GM12873 (cell line): ENCODE measurements around the gene NAA11.

Experiments
- CTCF ChIP-seq: IDR thresholded peaks from 2 replicates; pipeline ENCODE4 v1.5.1; 2012; ENCODE audit warnings: low read depth, mild to moderate bottlenecking, moderate library complexity, low read length, control low read depth; ENCODE audit not compliant: insufficient read depth; ENCODE audit errors: missing control alignments

NAA11 gene

GRCh38 chr4:79281566-79282359 is 44.1 kb downstream of the NAA11 start:
- no peak for TF ChIP-seq CTCF

DNA sequence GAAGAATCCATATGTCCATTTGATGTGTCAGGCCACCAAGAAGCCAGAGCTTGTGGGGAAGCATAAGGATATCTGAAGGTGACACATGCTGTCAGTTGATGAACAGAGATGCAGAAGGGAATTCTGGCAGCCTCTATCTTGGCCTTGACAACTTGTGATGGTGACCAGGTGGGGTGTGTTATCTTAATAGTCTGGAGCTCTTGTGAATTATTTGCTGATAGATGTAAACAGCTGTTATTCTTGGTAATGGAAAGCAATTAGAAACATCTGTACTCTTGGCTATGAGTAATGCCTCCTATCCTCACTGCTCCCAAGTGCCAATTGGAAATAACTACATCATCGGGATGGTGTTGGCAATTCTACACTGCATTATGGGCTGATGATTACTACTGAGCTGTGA is 51.9 kb downstream of the NAA11 start:
- no peak for TF ChIP-seq CTCF

GRCh38 chr4:79272761-79273160 is 53.1 kb downstream of the NAA11 start:
- no peak for TF ChIP-seq CTCF

GRCh38 chr4:79272126-79272525 is 53.7 kb downstream of the NAA11 start:
- TF ChIP-seq CTCF = no peak

DNA sequence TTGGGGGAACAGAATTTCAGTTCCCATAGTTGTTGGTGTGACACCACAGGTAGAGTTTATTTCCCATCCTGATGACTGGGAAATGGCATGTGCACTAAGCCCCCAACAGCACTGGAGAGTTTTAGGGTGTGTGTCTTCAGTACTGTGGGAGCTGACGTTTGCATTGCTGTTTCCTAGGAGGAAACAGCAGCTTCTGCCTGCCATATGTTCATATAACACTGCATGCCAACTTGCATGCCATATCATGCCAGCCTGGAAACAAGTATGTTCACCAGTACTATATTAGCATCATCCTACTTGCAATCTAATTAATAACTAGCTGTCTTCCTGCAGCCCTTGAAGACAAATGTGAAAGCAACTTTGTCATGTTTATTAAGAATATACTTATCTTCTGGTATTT is 58.2 kb downstream of the NAA11 start:
- TF ChIP-seq CTCF = no peak
